Gastrocnemius medialis (tissue), 4 donors: Measurements from ENCODE around the gene ZNF664. TPM values are rescaled to one million over a fixed set of nuclear protein-coding genes. Genes with fewer than 3 reads are reported as not detected.

ENCODE experiments used
- ATAC-seq, 2 donors: fragments of 150-250 bp; one replicate each; pipeline ENCODE4 v1.9.1; 2016
- DNase-seq, 2 donors: peaks; one replicate each; pipeline ENCODE4 v3.0.0-alpha.2; 2019
- H3K27ac ChIP-seq, 4 donors: fragments of 200-600 bp; sonication (generic); 1 replicate in 1 of 4; 2 replicates in 3 of 4; pipeline ENCODE4 v1.5.1; 2016 to 2018; ENCODE audit warnings: mild to moderate bottlenecking in 2 of 4, moderate library complexity in 1 of 4
- H3K27me3 ChIP-seq, 3 donors: fragments of 200-600 bp; sonication (generic) in 2 of 3; 1 replicate in 1 of 3; 2 replicates in 2 of 3; pipeline versions ENCODE4 v1.5.1 to v1.6.0; 2016 to 2019; ENCODE audit warnings: mild to moderate bottlenecking in 1 of 3, moderate library complexity in 1 of 3
- H3K36me3 ChIP-seq, 2 donors: fragments of 200-600 bp; sonication (generic) in 1 of 2; one replicate each; pipeline ENCODE4 v1.5.1; 2017 to 2018
- H3K4me1 ChIP-seq, 2 donors: fragments of 200-600 bp; sonication (generic) in 1 of 2; one replicate each; pipeline ENCODE4 v1.5.1; 2016 to 2017; ENCODE audit warnings: mild to moderate bottlenecking in 2 of 2
- H3K4me3 ChIP-seq, 4 donors: fragments of 200-600 bp; sonication (generic) in 3 of 4; 1 replicate in 1 of 4; 2 replicates in 3 of 4; pipeline ENCODE4 v1.5.1; 2016 to 2019; ENCODE audit warnings: mild to moderate bottlenecking in 2 of 4
- H3K9me3 ChIP-seq, 3 donors: fragments of 200-600 bp; sonication (generic) in 2 of 3; 1 replicate in 1 of 3; 2 replicates in 2 of 3; pipeline ENCODE4 v1.5.1; 2016 to 2019
- CTCF ChIP-seq, 5 experiments: fragments of 450-650 bp in 3 of 5; fragments of 200-600 bp in 2 of 5; sonication (generic) in 2 of 5; IDR thresholded peaks in 4 of 5; conservative IDR thresholded peaks in 1 of 5; 1 replicate in 4 of 5; 2 replicates in 1 of 5; pipeline ENCODE4 v1.5.1; 2016 to 2019; ENCODE audit warnings: antibody characterized with exemption in 5 of 5, mild to moderate bottlenecking in 3 of 5, moderate library complexity in 3 of 5
- POLR2A ChIP-seq, 2 donors: fragments of 450-650 bp; IDR thresholded peaks; one replicate each; pipeline ENCODE4 v1.6.1; 2017; ENCODE audit warnings: antibody characterized with exemption in 2 of 2, mild to moderate bottlenecking in 2 of 2, moderate library complexity in 2 of 2
- in situ Hi-C, 4 donors: fragments of 200-750 bp; cut with MboI; loops; one replicate each; pipeline versions ENCODE4 v1.15.0 to v1.8.0; 2017; ENCODE audit warnings: low sequenced_read_pairs in 4 of 4
- intact Hi-C: fragments of 100-400 bp; cut with DNase I; formaldehyde crosslinking; loops from one replicate; pipeline ENCODE4 v1.15.1; 2023; ENCODE audit warnings: low total_unique reads
- total RNA-seq, 4 donors: library from RNA; depleted of rRNA; stranded (reverse); fragments of >200 nt; gene quantifications; one replicate each; pipeline versions ENCODE4 v1.1.0 to v1.2.3, GENCODE V29; 2016

ZNF664 gene
- total RNA-seq, 4 donors from 2014 or later = 18.1 to 37.0 (median 32.6) TPM

- DNase-seq (no peak), ATAC-seq (no peak)
- Histone ChIP-seq H3K4me1 (peaks cover 3 to 9% of the 10 kb centered on the region in 2 donors), H3K27ac (no peak overlapping the region), H3K9me3 (no peaks in the 10 kb centered on the region), H3K27me3 (no peaks in the 10 kb centered on the region), H3K4me3 (no peak overlapping the region), H3K36me3 (peaks cover 0 to 9% of the 10 kb centered on the region in 2 donors)
- in situ Hi-C loops (no loop called here), intact Hi-C loops (no loop called here)
- TF ChIP-seq CTCF (IDR thresholded peaks at IDR 0.05 in 4 of 5, conservative IDR thresholded peaks at IDR 0.05 in 1 of 5) (no peak), POLR2A (IDR thresholded peaks at IDR 0.05) (no peak)
Observed at GRCh38 chr12:123979566-123979965, 6.6 kb downstream of the ZNF664 start.

- DNase-seq (no peak), ATAC-seq (no peak)
- intact Hi-C loops = loop anchor here (5.0 kb wide), 1 partner anchor 75 kb away; no protein-coding TSS in a partner anchor
- Histone ChIP-seq H3K27me3 (no peaks in the 10 kb centered on the region), H3K4me1 (peaks cover 7 to 30% of the 10 kb centered on the region in 2 donors), H3K36me3 (no peaks in the 10 kb centered on the region), H3K27ac (no peak overlapping the region), H3K4me3 (no peak overlapping the region), H3K9me3 (no peaks in the 10 kb centered on the region)
- in situ Hi-C loops = loop anchor here in 1 of 4 donors (10.0 kb wide), 1 partner anchor 77 kb away; no protein-coding TSS in a partner anchor
- no peak for TF ChIP-seq CTCF (IDR thresholded peaks at IDR 0.05 in 4 of 5, conservative IDR thresholded peaks at IDR 0.05 in 1 of 5)
- no peak for TF ChIP-seq POLR2A (IDR thresholded peaks at IDR 0.05)
Observed at GRCh38 chr12:123982269-123982668, 9.3 kb downstream of the ZNF664 start.

GRCh38 chr12:123983822-123984485, 10.9 kb downstream of the ZNF664 start:
- peak; percentile 36 to 63 (median 50) for TF ChIP-seq CTCF (IDR thresholded peaks at IDR 0.05 in 4 of 5, conservative IDR thresholded peaks at IDR 0.05 in 1 of 5)
- no peak for TF ChIP-seq POLR2A (IDR thresholded peaks at IDR 0.05)
- H3K4me1 ChIP-seq = peaks cover 9 to 30% of the 10 kb centered on the region in 2 donors
- DNase-seq (peak; percentile 18 to 36), ATAC-seq (peak; percentile 83 to 85)
- H3K9me3 ChIP-seq = no peaks in the 10 kb centered on the region
- intact Hi-C loops (loop anchor here (5.0 kb wide), 1 partner anchor 77 kb away; no protein-coding TSS in a partner anchor), in situ Hi-C loops (loop anchor here in 1 of 4 donors (10.0 kb wide), 1 partner anchor 79 kb away; no protein-coding TSS in a partner anchor)
- H3K36me3 ChIP-seq = no peaks in the 10 kb centered on the region
- H3K27me3 ChIP-seq = no peaks in the 10 kb centered on the region
- peak overlapping the region in 1 of 4 donors; percentile 7 for H3K27ac ChIP-seq
- no peak overlapping the region for H3K4me3 ChIP-seq

- peak overlapping the region in 1 of 4 donors; percentile 13 for H3K27ac ChIP-seq
- in situ Hi-C loops (loop anchor here in 2 of 4 donors (5.0 to 10.0 kb wide), 2 partner anchors 78 to 80 kb away; no protein-coding TSS in a partner anchor), intact Hi-C loops (loop anchor here (5.0 kb wide), 1 partner anchor 78 kb away; no protein-coding TSS in a partner anchor)
Observed at GRCh38 chr12:123984903-123985302, 11.9 kb downstream of the ZNF664 start.

More at GRCh38 chr12:123984903-123985302, 11.9 kb downstream of the ZNF664 start:
- TF ChIP-seq POLR2A (IDR thresholded peaks at IDR 0.05) (no peak), CTCF (IDR thresholded peaks at IDR 0.05 in 4 of 5, conservative IDR thresholded peaks at IDR 0.05 in 1 of 5) (no peak)
- Histone ChIP-seq H3K4me3 (no peak overlapping the region), H3K36me3 (no peaks in the 10 kb centered on the region), H3K27me3 (no peaks in the 10 kb centered on the region), H3K9me3 (no peaks in the 10 kb centered on the region), H3K4me1 (peaks cover 18 to 39% of the 10 kb centered on the region in 2 donors)
- no peak for DNase-seq
- no peak for ATAC-seq
